ENCODE measurements around the gene MRPS25. TPM values are rescaled to one million over a fixed set of nuclear protein-coding genes. Genes with fewer than 3 reads are reported as not detected.

The MRPS25 gene
- total and polyA plus RNA-seq, 2 donors from 2014 or later: 57.2 to 89.2 TPM

DNA sequence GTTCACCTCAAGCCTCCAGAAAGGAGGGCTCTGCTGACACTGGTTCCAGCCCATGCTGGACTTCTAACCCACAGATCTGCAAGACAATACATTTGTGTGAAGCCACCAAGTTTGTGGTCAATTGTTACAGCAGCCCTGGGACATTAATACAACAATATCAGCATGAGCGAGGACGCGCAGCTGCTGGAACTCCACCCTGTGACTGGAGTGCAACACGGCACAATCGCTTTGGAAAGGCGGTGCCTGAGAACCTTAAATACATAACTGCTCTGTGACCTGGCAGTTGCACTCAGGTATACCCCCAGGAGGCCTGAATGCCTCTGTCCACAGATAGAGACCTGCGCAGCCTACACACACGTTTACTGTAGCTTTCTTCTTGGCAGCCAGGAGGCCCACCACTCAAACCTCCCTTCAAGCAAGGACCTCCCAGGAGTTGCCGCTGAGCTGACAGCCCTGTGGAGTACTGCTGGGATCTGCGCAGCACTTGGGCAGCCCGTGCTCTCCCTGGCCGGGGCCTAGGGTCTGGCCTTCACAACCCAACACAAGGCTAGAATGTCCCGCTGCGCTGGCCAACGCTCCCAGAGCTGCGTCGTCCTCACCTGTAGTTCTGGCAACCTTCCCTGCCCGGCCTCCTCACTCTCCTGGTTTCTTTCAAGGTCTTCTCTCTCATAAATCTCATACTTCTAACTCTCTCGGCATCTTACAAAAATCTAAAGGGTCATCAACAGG, 8.3 kb downstream of the MRPS25 start:
- no peaks in the 10 kb centered on the region for H3K27me3 ChIP-seq (ENCODE audit: control insufficient read depth, insufficient read depth, low read length)
- no peak overlapping the region for H3K27ac ChIP-seq (ENCODE audit: low read depth in 2 of 2, low read length in 2 of 2)
- FAIRE-seq (no peak), DNase-seq (no peak)
- H3K4me1 ChIP-seq (ENCODE audit: control insufficient read depth in 2 of 3, insufficient read depth in 2 of 3, low read depth in 1 of 3, low read length in 3 of 3): no peaks in the 10 kb centered on the region
- H3K36me3 ChIP-seq (ENCODE audit: control insufficient read depth in 2 of 3, insufficient read depth in 3 of 3, low read length in 3 of 3): peaks cover 2 to 30% (median 16%) of the 10 kb centered on the region in 3 donors
- H3K4me3 ChIP-seq (ENCODE audit: low read length in 3 of 3): no peak overlapping the region
- intact Hi-C loops (cut with DNase I): no loop called here
- no peak overlapping the region for H3K9ac ChIP-seq (ENCODE audit: low read length in 3 of 3)
- H3K9me3 ChIP-seq (ENCODE audit: control insufficient read depth in 2 of 3, insufficient read depth in 1 of 3, low read length in 3 of 3): no peaks in the 10 kb centered on the region
- TF ChIP-seq, protein P1, sequence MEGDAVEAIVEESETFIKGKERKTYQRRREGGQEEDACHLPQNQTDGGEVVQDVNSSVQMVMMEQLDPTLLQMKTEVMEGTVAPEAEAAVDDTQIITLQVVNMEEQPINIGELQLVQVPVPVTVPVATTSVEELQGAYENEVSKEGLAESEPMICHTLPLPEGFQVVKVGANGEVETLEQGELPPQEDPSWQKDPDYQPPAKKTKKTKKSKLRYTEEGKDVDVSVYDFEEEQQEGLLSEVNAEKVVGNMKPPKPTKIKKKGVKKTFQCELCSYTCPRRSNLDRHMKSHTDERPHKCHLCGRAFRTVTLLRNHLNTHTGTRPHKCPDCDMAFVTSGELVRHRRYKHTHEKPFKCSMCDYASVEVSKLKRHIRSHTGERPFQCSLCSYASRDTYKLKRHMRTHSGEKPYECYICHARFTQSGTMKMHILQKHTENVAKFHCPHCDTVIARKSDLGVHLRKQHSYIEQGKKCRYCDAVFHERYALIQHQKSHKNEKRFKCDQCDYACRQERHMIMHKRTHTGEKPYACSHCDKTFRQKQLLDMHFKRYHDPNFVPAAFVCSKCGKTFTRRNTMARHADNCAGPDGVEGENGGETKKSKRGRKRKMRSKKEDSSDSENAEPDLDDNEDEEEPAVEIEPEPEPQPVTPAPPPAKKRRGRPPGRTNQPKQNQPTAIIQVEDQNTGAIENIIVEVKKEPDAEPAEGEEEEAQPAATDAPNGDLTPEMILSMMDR (IDR thresholded peaks at IDR 0.05; ENCODE audit: borderline replicate concordance, extremely low read depth, insufficient read depth): no peak

- intact Hi-C loops (cut with DNase I): no loop called here
- peaks cover 2 to 34% (median 20%) of the 10 kb centered on the region in 3 donors for H3K36me3 ChIP-seq (ENCODE audit: control insufficient read depth in 2 of 3, insufficient read depth in 3 of 3, low read length in 3 of 3)
Observed at GRCh38 chr3:15055019-15055557, 10.0 kb downstream of the MRPS25 start.

DNA sequence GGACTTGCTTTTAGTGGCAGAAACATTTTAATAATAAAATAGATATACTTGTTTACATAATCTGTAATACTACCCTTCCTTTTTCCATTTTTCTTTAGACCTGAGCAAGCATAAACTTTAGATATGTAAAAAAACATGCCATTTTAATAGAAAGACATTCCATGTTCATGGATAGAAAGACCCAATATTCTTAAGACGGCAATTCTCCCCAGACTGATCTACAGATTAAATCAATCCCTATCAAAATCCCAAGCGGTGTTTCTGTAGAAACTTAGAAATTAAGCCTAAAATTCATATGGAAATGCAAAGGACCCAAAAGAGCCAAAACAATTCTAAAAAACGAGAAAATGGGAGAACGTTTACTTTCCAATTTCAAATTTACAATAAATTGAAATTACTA, 11.6 kb downstream of the MRPS25 start:
- no peak overlapping the region for H3K27ac ChIP-seq (ENCODE audit: low read depth in 2 of 2, low read length in 2 of 2)
- DNase-seq (no peak), FAIRE-seq (no peak)
- TF ChIP-seq, protein P1 (IDR thresholded peaks at IDR 0.05; ENCODE audit: borderline replicate concordance, extremely low read depth, insufficient read depth): no peak
- no peak overlapping the region for H3K9ac ChIP-seq (ENCODE audit: low read length in 3 of 3)
- H3K27me3 ChIP-seq (ENCODE audit: control insufficient read depth, insufficient read depth, low read length): no peaks in the 10 kb centered on the region
- no peak overlapping the region for H3K4me3 ChIP-seq (ENCODE audit: low read length in 3 of 3)
- intact Hi-C loops (cut with DNase I): no loop called here
- H3K4me1 ChIP-seq (ENCODE audit: control insufficient read depth in 2 of 3, insufficient read depth in 2 of 3, low read depth in 1 of 3, low read length in 3 of 3): no peaks in the 10 kb centered on the region
- no peaks in the 10 kb centered on the region for H3K9me3 ChIP-seq (ENCODE audit: control insufficient read depth in 2 of 3, insufficient read depth in 1 of 3, low read length in 3 of 3)
- peaks cover 2 to 42% (median 17%) of the 10 kb centered on the region in 3 donors for H3K36me3 ChIP-seq (ENCODE audit: control insufficient read depth in 2 of 3, insufficient read depth in 3 of 3, low read length in 3 of 3)

More at GRCh38 chr3:15055019-15055557, 10.0 kb downstream of the MRPS25 start:
- TF ChIP-seq, protein P1 (IDR thresholded peaks at IDR 0.05; ENCODE audit: borderline replicate concordance, extremely low read depth, insufficient read depth): no peak
- H3K27me3 ChIP-seq (ENCODE audit: control insufficient read depth, insufficient read depth, low read length): no peaks in the 10 kb centered on the region
- FAIRE-seq (no peak), DNase-seq (no peak)
- H3K4me1 ChIP-seq (ENCODE audit: control insufficient read depth in 2 of 3, insufficient read depth in 2 of 3, low read depth in 1 of 3, low read length in 3 of 3): no peaks in the 10 kb centered on the region
- no peak overlapping the region for H3K27ac ChIP-seq (ENCODE audit: low read depth in 2 of 2, low read length in 2 of 2)
- H3K4me3 ChIP-seq (ENCODE audit: low read length in 3 of 3): no peak overlapping the region
- no peak overlapping the region for H3K9ac ChIP-seq (ENCODE audit: low read length in 3 of 3)
- no peaks in the 10 kb centered on the region for H3K9me3 ChIP-seq (ENCODE audit: control insufficient read depth in 2 of 3, insufficient read depth in 1 of 3, low read length in 3 of 3)

Measured in kidney (tissue), 14 donors.